Panc1 (cell line): ENCODE measurements around the gene SF3B1. TPM values are rescaled to one million over a fixed set of nuclear protein-coding genes. Genes with fewer than 3 reads are reported as not detected.

Source experiments
- ATAC-seq: fragments of 200-7000 bp; cut with Tn5 transposase; 2 replicates; pipeline ENCODE4 v1.9.1; 2020; ENCODE audit warnings: mild to moderate bottlenecking, moderate library complexity
- BruUV-seq: library from RNA; stranded (reverse); fragments of 400-500 nt; replicated peaks from 2 replicates; lab custom pipeline; 2021; lab: Mats Ljungman, UMichigan
- CTCF ChIA-PET: fragments of 300-600 bp; sonication (Branson Sonifier 250); formaldehyde crosslinking; loops from one replicate; lab custom pipeline; 2022; ENCODE audit warnings: antibody characterized with exemption; lab: Charles Lee
- POLR2A ChIA-PET: fragments of 300-600 bp; sonication (Branson Sonifier 250); formaldehyde crosslinking; loops from one replicate; lab custom pipeline; 2022; ENCODE audit warnings: antibody characterized with exemption; lab: Charles Lee
- DNase-seq: peaks from one replicate; pipeline ENCODE4 v3.0.0-alpha.2; 2010; ENCODE audit warnings: low read depth, low spot score
- H3K27ac ChIP-seq: 2 replicates; pipeline ENCODE4 v1.5.1; 2011; ENCODE audit warnings: mild to moderate bottlenecking, low read length, inconsistent platforms
- H3K27me3 ChIP-seq: fragments of 200-500 bp; sonication (Bioruptor generic); 2 replicates; pipeline ENCODE4 v1.6.0; 2014; ENCODE audit warnings: low read length, inconsistent platforms; ENCODE audit not compliant: control insufficient read depth, insufficient read depth
- H3K36me3 ChIP-seq: fragments of 200-500 bp; sonication (Bioruptor generic); 2 replicates; pipeline ENCODE4 v1.5.1; 2014; ENCODE audit warnings: inconsistent platforms, mild to moderate bottlenecking, low read length, moderate library complexity; ENCODE audit not compliant: control insufficient read depth, insufficient read depth
- H3K4me1 ChIP-seq: 2 replicates; pipeline ENCODE4 v1.5.1; 2011; ENCODE audit warnings: inconsistent platforms, mild to moderate bottlenecking, low read length, moderate library complexity; ENCODE audit not compliant: control insufficient read depth, insufficient read depth
- H3K4me3 ChIP-seq, 2 experiments: 2 replicates each; pipeline ENCODE4 v1.5.1; 2011 to 2012; ENCODE audit warnings: low read depth in 2 of 2, low read length in 2 of 2, mild to moderate bottlenecking in 2 of 2, inconsistent platforms in 1 of 2, moderate library complexity in 1 of 2
- H3K9me3 ChIP-seq: fragments of 200-500 bp; sonication (Bioruptor generic); 2 replicates; pipeline ENCODE4 v1.5.1; 2014; ENCODE audit warnings: low read depth, mild to moderate bottlenecking, inconsistent platforms, low read length, moderate library complexity; ENCODE audit not compliant: control insufficient read depth, insufficient read depth
- POLR2AphosphoS5 ChIP-seq: IDR thresholded peaks from 2 replicates; pipeline ENCODE4 v1.6.1; 2012; ENCODE audit warnings: mild to moderate bottlenecking, low read depth, low read length, moderate library complexity
- SIN3A ChIP-seq: IDR thresholded peaks from 2 replicates; pipeline ENCODE4 v1.6.1; 2012; ENCODE audit warnings: low read depth, mild to moderate bottlenecking, low read length, moderate library complexity, borderline replicate concordance; ENCODE audit not compliant: insufficient read depth
- TCF7L2 ChIP-seq: IDR thresholded peaks from 2 replicates; pipeline ENCODE4 v1.6.1; 2011; ENCODE audit warnings: mild to moderate bottlenecking, low read depth, low read length, inconsistent platforms
- in situ Hi-C: cut with HindIII; loops from 2 replicates; pipeline ENCODE4 v1.10.0; 2016; ENCODE audit warnings: low sequenced_read_pairs, low pct_unique_long_range_greater_than_20kb
- intact Hi-C: fragments of 100-400 bp; cut with micrococcal nuclease; formaldehyde crosslinking; loops from one replicate; pipeline ENCODE4 v1.10.0; 2022; ENCODE audit not compliant: unreplicated experiment
- total RNA-seq: library from RNA; stranded (reverse); gene quantifications from one replicate; pipeline ENCODE4 v1.2.1, GENCODE V29; 2021; ENCODE audit not compliant: unreplicated experiment
- TF ChIP-seq, protein P1 (sequence below), 2 experiments: IDR thresholded peaks; 2 replicates each; pipeline ENCODE4 v1.6.1; 2011 to 2012; ENCODE audit warnings: low read depth in 2 of 2, control low read depth in 1 of 2, low read length in 1 of 2, mild to moderate bottlenecking in 1 of 2, moderate library complexity in 1 of 2; ENCODE audit not compliant: insufficient read depth in 1 of 2
- TF ChIP-seq, protein P2 (sequence below): fragments of 450-650 bp; IDR thresholded peaks from 2 replicates; pipeline ENCODE4 v1.5.1; 2017; ENCODE audit warnings: mild to moderate bottlenecking

SF3B1 gene
- total RNA-seq, 1 experiment from 2014 or later: 275 TPM

GRCh38 chr2:197368412-197368811 is 66.4 kb downstream of the SF3B1 start:
- intact Hi-C loops: no loop called here
- ATAC-seq: no peak
- H3K4me3 ChIP-seq: no peak overlapping the region
- H3K27ac ChIP-seq: no peak overlapping the region
- H3K9me3 ChIP-seq: no peaks in the 10 kb centered on the region
- H3K4me1 ChIP-seq: no peaks in the 10 kb centered on the region
- no peaks in the 10 kb centered on the region for H3K27me3 ChIP-seq
- TF ChIP-seq, protein P1, sequence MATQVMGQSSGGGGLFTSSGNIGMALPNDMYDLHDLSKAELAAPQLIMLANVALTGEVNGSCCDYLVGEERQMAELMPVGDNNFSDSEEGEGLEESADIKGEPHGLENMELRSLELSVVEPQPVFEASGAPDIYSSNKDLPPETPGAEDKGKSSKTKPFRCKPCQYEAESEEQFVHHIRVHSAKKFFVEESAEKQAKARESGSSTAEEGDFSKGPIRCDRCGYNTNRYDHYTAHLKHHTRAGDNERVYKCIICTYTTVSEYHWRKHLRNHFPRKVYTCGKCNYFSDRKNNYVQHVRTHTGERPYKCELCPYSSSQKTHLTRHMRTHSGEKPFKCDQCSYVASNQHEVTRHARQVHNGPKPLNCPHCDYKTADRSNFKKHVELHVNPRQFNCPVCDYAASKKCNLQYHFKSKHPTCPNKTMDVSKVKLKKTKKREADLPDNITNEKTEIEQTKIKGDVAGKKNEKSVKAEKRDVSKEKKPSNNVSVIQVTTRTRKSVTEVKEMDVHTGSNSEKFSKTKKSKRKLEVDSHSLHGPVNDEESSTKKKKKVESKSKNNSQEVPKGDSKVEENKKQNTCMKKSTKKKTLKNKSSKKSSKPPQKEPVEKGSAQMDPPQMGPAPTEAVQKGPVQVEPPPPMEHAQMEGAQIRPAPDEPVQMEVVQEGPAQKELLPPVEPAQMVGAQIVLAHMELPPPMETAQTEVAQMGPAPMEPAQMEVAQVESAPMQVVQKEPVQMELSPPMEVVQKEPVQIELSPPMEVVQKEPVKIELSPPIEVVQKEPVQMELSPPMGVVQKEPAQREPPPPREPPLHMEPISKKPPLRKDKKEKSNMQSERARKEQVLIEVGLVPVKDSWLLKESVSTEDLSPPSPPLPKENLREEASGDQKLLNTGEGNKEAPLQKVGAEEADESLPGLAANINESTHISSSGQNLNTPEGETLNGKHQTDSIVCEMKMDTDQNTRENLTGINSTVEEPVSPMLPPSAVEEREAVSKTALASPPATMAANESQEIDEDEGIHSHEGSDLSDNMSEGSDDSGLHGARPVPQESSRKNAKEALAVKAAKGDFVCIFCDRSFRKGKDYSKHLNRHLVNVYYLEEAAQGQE (IDR thresholded peaks at IDR 0.05; ENCODE audit: insufficient read depth in 1 of 2, low read depth in 2 of 2, low read length in 1 of 2): no peak
- TF ChIP-seq, protein P2, sequence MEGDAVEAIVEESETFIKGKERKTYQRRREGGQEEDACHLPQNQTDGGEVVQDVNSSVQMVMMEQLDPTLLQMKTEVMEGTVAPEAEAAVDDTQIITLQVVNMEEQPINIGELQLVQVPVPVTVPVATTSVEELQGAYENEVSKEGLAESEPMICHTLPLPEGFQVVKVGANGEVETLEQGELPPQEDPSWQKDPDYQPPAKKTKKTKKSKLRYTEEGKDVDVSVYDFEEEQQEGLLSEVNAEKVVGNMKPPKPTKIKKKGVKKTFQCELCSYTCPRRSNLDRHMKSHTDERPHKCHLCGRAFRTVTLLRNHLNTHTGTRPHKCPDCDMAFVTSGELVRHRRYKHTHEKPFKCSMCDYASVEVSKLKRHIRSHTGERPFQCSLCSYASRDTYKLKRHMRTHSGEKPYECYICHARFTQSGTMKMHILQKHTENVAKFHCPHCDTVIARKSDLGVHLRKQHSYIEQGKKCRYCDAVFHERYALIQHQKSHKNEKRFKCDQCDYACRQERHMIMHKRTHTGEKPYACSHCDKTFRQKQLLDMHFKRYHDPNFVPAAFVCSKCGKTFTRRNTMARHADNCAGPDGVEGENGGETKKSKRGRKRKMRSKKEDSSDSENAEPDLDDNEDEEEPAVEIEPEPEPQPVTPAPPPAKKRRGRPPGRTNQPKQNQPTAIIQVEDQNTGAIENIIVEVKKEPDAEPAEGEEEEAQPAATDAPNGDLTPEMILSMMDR: no peak
- TF ChIP-seq TCF7L2 (no peak), SIN3A (no peak), POLR2AphosphoS5 (no peak)
- in situ Hi-C loops: no loop called here
- no peaks in the 10 kb centered on the region for H3K36me3 ChIP-seq
- ChIA-PET CTCF (no interaction called here), POLR2A (no interaction called here)
- no peak for DNase-seq
- no TSS peak for BruUV-seq

DNA sequence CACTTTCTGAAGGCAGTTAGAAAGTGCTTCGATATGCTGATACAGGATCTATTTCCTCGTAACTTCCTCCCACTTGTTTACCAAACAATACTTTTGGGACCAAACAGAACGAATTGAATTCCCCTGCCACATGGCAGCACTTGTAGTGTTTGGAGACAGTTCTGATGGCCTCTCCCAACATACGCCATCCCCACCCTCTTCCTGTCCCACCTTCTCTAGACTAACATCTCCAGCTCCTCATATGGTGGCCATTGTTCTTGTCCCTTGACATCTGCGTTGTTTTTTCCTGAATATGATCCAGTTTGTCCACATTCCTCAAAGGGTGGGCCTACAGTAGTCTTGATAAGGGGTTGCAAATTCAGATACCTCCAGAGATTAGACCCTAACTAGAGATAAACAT is 70.8 kb downstream of the SF3B1 start:
- in situ Hi-C loops: no loop called here
- ChIA-PET CTCF (no interaction called here), POLR2A (no interaction called here)
- Histone ChIP-seq H3K27me3 (no peaks in the 10 kb centered on the region), H3K36me3 (no peaks in the 10 kb centered on the region), H3K9me3 (no peaks in the 10 kb centered on the region), H3K4me3 (no peak overlapping the region), H3K4me1 (no peaks in the 10 kb centered on the region), H3K27ac (no peak overlapping the region)
- intact Hi-C loops: no loop called here
- DNase-seq (no peak), ATAC-seq (no peak)
- no TSS peak for BruUV-seq
- TF ChIP-seq TCF7L2: no peak
- TF ChIP-seq, protein P1 (IDR thresholded peaks at IDR 0.05; ENCODE audit: insufficient read depth in 1 of 2, low read depth in 2 of 2, low read length in 1 of 2): no peak
- TF ChIP-seq, protein P2: no peak
- TF ChIP-seq SIN3A: no peak
- no peak for TF ChIP-seq POLR2AphosphoS5
